HG03460 (cell line): ENCODE measurements around the gene ARHGEF11.

Experiments
- ATAC-seq: cut with Tn5 transposase; IDR thresholded peaks from one replicate; pipeline ENCODE4 v1.9.1; 2021; ENCODE audit not compliant: unreplicated experiment

The ARHGEF11 gene

DNA sequence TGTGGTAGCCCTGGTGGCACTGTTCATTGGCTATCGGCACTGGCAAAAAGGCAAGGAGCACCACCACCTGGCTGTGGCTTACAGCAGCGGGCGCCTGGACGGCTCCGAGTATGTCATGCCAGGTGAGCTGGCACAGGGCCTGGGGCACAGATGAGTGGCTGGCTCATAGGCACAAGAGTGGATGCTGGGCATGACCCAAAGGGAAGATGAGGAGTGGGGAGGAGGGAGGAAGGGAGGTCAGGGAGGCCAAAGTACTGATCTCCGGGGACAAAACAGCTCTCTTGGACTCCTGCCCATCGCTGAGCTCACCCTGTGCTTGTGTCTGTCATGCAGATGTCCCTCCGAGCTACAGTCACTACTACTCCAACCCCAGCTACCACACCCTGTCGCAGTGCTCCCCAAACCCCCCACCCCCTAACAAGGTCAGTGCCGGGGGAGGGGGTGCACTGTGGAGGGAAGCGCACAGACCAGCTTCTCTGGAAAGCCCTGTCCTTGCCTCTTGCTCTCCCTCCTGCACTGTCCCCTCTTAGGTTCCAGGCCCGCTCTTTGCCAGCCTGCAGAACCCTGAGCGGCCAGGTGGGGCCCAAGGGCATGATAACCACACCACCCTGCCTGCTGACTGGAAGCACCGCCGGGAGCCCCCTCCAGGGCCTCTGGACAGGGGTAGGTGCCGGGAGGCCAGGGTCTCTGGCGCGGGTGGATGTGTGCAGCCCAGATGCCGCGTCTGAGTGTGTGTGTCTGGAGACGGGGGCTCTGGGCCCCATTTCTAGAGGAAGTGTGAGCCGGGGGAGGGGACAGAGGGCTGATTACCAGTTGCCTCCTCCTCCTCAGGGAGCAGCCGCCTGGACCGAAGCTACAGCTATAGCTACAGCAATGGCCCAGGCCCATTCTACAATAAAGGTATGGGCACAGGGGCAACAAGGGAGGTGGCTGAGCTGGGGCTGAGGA is 132.4 kb downstream of the ARHGEF11 start:
- ATAC-seq: no peak

DNA sequence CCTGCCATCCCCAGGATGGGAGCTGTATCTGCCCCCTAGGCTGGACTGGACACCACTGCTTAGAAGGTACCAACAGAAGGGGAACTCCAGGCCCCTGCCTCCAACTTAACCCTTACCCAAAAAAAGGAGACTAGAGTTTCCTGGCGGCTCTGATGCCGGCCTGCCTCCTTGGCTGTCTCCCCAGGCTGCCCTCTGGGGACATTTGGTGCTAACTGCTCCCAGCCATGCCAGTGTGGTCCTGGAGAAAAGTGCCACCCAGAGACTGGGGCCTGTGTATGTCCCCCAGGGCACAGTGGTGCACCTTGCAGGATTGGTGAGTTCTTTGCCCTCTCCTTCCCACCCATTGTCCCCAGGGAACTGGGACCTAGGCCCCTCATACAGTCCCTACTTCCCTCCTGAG is 133.2 kb downstream of the ARHGEF11 start:
- ATAC-seq: no peak

GRCh38 chr1:156911577-156912298 is 133.8 kb downstream of the ARHGEF11 start:
- no peak for ATAC-seq

- no peak for ATAC-seq
These were observed 135.2 kb downstream of the ARHGEF11 start for GRCh38 chr1:156910309-156910782.

- ATAC-seq: no peak
These were observed 135.9 kb downstream of the ARHGEF11 start for GRCh38 chr1:156909671-156910070.

DNA sequence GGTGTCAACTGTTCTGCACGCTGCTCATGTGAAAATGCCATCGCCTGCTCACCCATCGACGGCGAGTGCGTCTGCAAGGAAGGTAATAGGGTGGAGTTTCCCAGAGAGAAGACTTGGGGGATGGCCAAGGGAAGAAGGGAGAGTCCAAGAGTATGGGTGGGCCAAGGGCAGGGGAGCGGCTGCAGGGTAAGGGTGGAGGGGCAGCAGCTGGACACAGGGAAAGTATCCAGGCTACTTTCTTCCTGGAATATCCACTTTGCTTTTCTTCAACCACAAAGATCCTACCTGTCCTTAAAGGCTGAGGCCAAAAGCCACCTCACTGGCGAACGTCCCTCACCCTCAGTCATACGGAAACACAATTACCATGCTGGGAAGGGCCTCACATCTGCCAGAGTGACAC is 136.6 kb downstream of the ARHGEF11 start:
- no peak for ATAC-seq

- ATAC-seq: no peak
These were observed 137.0 kb downstream of the ARHGEF11 start for GRCh38 chr1:156908541-156908940.

GRCh38 chr1:156906206-156906906 is 139.2 kb downstream of the ARHGEF11 start:
- ATAC-seq: no peak

- no peak for ATAC-seq
These were observed 139.9 kb downstream of the ARHGEF11 start for GRCh38 chr1:156905651-156906050.

DNA sequence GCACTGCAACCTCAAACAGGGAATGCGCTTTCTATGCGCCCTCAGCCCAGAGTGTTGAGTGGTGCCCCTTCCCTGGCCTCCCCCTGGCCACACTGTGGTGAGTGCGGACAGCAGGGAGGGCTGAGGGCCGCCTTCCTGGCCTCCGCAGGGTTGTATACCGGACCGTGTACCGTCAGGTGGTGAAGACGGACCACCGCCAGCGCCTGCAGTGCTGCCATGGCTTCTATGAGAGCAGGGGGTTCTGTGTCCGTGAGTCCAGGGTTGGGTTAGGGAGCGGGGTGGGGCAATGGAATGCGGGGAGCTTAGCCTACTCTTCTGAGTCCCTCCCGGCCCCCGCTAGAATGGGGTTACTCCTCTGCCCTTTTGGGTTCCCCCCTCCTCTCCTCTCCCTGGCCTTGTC is 140.4 kb downstream of the ARHGEF11 start:
- no peak for ATAC-seq

- ATAC-seq: no peak
These were observed 141.2 kb downstream of the ARHGEF11 start for GRCh38 chr1:156904187-156904959.

DNA sequence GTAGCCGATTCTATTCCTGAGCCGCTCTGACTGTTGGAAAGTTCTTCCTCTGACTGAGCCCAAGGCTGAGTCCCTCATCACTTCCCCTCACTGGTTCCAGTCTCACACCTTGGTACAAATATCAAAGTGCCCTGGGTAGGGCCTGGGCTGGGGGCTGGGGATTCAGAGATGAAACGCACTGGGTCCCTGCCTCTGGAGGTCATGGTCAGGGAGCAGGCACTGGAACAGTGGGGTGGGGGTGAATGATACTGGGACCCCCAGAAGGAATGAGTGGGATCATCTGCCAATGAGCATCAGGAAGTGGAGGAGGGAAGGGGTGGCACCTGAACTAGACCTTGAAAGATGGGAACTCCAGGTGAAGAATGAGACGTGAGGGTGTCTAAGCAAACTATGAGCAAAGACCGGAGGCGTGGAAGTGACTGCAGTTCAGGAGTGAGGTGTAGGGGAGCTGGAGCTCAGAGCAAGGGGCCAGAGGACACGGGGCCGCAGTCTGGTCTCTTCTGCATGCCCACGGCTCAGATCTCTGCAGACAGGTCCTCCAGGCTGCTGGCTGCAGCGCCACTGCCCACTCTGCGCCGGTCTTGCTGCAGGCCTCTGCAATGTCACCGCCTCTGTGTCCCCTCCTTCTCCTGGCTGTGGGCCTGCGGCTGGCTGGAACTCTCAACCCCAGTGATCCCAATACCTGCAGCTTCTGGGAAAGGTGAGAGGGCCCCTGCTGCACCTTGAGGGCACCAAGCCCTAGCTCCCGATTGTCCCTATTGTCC is 142.0 kb downstream of the ARHGEF11 start:
- no peak for ATAC-seq

DNA sequence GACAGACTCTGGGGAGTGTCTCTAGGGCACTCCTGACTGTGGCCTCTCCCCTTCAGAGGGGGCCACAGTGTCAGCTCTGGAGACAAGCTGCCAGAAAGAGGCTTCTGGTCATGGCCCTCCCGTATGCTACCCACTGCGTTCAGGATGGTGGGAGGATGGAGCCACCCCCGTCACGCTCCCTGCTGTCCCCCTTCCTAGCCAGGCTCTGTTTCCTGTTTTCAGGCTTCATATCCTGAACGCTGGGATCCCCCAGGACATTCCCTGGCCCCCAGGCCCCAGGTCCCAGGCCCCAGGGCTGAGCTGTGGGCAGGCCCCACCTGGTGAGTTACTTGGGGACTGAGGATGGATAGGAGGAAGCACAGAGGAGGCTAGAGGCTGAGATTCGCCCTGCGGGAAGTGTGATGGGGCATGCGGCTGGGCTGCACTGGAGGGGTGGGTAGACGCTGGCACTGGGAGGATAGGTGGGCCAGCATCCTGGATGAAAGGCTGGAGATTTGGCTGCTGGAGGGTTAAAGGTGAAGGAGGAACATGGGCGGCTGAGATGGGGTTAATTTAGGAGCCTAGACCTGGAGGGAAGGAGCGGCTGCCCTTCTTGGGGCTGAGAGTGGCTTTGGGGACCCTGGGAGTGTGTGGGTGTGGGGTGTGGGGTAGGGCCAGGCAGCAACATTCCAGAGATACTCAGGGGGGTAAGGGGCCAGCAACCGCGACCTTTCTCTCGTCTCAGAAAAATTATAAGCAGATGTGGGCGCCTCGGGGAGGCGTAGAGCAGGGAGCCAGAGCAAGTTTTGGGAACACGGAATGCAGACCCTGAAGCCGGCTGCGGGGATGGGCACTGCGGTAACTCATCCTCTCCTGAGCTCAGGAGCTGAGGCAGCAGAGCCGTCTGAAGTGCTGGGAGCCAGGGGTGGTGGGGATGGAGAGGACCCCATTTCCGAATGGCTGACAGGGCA is 143.3 kb downstream of the ARHGEF11 start:
- ATAC-seq: no peak

GRCh38 chr1:156901590-156901900 is 144.0 kb downstream of the ARHGEF11 start:
- no peak for ATAC-seq

GRCh38 chr1:156900896-156901589 is 144.5 kb downstream of the ARHGEF11 start:
- no peak for ATAC-seq

DNA sequence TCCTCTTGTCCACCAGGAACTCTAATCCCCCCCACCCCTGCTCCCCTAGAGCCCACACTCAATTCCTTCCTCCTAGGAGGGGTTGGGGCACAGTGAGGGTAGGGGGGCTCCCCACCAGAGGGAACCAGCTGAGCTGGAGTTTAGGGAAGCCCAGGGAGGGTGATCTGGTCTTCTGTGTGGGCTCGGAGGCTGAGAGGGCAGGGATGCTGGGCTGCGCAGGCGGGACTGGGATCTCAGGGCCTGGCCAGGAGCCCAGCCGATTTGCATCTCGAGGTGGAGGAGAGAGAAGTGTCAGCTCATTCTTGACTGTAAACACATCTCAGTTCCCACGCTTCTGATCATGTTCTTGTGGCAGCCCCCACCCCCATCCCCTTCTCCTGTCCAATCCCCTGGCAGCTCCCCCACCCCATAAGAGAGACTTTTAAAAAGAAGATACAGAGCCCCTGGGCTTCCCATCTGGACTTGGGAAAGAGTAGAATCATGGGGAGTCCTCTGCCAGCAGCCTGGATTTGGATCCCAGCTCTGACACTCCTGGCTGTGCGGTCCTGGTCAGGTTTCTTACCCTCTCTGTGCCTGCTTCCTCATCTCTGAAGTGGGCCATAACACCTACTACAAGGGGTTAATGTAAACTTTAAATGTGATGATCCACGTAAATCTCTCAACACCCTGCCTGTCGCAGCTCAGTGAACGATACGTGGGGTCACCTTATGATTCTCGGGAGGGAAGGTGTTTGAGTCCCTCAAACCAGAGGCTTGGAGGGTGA is 145.4 kb downstream of the ARHGEF11 start:
- no peak for ATAC-seq

GRCh38 chr1:156898971-156899664 is 146.4 kb downstream of the ARHGEF11 start:
- ATAC-seq: no peak
